ENCODE results near the gene ZBTB38. TPM values are rescaled to one million over a fixed set of nuclear protein-coding genes. Genes with fewer than 3 reads are reported as not detected.

ZBTB38 gene
- polyA plus RNA-seq, 1 donor = 60.5 TPM

Other genes starting within 250 kb of the ZBTB38 start
- gene PXYLP1, start 136.7 kb upstream of the ZBTB38 start, polyA plus RNA-seq (ENCODE audit: insufficient read length) = 39.3 TPM
- gene RASA2, start 118.5 kb downstream of the ZBTB38 start, polyA plus RNA-seq (ENCODE audit: insufficient read length) = 30.2 TPM